Mesenteric fat pad (tissue), 1 donor: Measurements from ENCODE around the gene SLC17A1. TPM values are rescaled to one million over a fixed set of nuclear protein-coding genes. Genes with fewer than 3 reads are reported as not detected.

Experiments used
- DNase-seq: peaks from one replicate; pipeline ENCODE4 v3.0.0-alpha.2; 2020; ENCODE audit warnings: low spot score
- long read RNA-seq: library from polyadenylated mRNA; unstranded; transcript quantifications from one replicate; pipeline ENCODE4 v2.0.0, GENCODE V29; 2020
- total RNA-seq: library from RNA; stranded (reverse); fragmentation: NEBNext Ultra II Directional; extraction: Animal tissue kit (Norgen Biotek cat#: 25700); gene quantifications from one replicate; pipeline ENCODE4 v1.2.1, GENCODE V29; 2021
- donor health status: DM: yes; HTN: yes; CAD: no.

Gene SLC17A1, protein sequence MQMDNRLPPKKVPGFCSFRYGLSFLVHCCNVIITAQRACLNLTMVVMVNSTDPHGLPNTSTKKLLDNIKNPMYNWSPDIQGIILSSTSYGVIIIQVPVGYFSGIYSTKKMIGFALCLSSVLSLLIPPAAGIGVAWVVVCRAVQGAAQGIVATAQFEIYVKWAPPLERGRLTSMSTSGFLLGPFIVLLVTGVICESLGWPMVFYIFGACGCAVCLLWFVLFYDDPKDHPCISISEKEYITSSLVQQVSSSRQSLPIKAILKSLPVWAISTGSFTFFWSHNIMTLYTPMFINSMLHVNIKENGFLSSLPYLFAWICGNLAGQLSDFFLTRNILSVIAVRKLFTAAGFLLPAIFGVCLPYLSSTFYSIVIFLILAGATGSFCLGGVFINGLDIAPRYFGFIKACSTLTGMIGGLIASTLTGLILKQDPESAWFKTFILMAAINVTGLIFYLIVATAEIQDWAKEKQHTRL
- not detected for total RNA-seq
- long read RNA-seq: 0 reads

- no peak for DNase-seq
These were observed at the start of gene SLC17A1 for GRCh38 chr6:25831532-25832306. Gene SLC17A1, minus strand, starts transcription at chr6:25832052. Its CDS starts 1,495 bp downstream, at chr6:25830557.

DNA sequence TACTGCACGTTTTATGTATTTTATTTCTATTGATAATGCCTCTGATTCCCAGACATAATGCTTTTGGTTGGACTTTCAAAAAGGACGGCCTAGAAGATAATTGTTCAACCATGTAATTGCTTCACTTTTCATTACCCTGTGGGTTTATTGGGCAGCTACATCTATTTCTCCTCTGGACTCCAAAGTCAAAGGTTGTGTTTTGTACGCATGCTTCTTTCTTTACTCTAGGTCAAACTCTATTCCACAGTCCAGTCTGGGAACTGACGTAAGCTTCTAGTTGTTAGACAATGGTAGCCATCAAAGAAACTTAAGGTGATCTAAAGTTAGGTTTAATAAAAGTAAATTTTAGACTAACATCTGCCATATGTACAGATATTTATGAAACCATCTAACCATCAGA is 48.7 kb upstream of the SLC17A1 start:
- DNase-seq: no peak

- DNase-seq: no peak
These were observed 47.0 kb upstream of the SLC17A1 start for GRCh38 chr6:25878721-25879322.

GRCh38 chr6:25875926-25876602 is 44.2 kb upstream of the SLC17A1 start:
- no peak for DNase-seq

- DNase-seq: no peak
These were observed 43.7 kb upstream of the SLC17A1 start for GRCh38 chr6:25875563-25875905.

GRCh38 chr6:25874822-25875562 is 43.1 kb upstream of the SLC17A1 start:
- DNase-seq: no peak

GRCh38 chr6:25874118-25874517 is 42.3 kb upstream of the SLC17A1 start, which contains the start of gene SLC17A3:
Gene SLC17A3, minus strand, starts transcription at chr6:25874243. Its CDS starts 5,856 bp downstream, at chr6:25868387.
- no peak for DNase-seq

GRCh38 chr6:25872814-25873213 is 41.0 kb upstream of the SLC17A1 start:
- DNase-seq: no peak

GRCh38 chr6:25869840-25870239 is 38.0 kb upstream of the SLC17A1 start:
- no peak for DNase-seq

DNA sequence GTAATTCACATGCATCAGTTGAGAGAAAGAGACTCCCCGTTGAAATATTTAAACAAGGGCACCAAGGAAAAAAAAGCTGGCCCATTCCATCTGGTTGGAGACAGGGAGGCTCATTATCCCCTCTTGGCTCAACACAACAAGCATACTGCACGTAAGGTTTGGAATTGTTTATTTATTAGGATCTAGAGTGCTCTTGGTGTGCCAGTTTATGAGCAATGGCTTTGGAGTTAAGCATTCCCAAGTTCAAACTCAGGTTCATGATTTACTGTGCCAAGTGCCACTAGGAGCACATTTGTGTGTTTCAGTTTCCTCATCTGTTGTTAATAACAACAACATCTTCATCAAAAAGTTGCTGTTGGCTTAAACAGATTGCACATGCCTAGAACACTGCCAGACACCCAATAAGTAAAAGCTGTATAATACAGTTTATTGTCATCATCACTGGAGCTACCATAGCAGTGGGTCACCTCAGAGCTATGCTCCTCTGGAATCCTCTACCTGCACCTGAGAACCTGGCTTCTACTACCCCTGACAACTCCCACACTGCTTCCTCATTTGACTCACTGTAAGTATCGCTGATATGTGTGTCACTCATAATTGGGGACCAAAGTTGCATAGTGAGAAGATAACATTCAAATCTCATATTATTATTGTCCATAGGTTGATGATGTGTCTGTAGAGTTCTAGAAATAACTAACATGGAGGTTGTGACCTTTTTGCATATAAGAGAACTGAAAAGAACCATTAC is 36.8 kb upstream of the SLC17A1 start:
- no peak for DNase-seq

DNA sequence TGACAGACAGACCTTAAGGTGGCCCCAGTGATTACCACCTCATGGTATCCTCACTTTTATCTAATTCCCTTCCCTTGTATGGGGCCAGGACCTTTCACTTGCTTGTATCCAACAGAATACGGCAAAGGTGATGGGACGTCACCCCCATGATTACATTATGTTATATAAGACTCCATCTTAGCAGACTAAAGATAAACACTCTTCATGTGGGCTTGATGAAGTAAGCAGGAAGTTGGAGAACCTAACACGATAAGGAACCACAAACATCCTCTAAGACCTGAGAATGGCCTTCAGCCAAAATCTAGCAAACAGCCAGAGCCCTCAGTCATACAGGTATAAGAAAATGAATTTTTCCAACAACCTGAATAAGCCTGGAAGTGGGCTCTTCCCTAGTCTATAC is 34.2 kb upstream of the SLC17A1 start:
- DNase-seq: no peak

DNA sequence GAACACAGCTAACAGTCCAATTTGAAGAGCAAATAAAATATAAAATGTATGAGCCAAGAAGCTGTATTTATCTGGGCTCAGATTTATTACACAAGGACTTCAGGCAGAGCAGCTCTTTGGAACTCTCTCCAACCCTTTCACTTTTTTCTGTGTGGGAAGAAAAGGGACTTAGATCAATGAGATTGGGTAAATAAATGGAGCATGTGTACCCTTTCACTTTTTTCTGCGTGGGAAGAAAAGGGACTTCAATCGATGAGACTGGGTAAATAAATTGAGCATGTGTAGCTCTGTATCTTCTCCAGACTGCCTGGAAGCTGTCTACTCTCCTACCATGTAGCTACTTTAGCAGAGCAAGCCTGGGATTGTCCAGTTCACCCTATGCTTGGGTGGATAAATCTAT is 31.5 kb upstream of the SLC17A1 start:
- no peak for DNase-seq

DNA sequence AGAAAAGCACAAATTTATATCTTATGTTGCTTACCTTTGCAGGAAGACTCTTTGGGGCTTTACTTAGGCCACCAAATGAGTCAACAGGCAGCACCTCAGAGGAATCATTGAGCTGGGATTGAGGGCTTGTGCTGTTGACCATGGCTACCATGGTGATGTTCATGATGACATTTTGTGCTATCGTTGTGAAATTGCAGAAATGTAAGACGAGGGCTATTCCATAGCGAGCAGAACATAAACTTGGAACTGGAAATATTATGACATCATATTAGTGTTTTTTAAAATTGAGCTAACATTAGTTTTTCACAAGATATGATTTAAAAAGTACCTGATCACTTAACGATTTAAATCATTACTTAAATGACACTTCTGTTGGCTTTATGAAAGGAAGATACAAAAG is 30.3 kb upstream of the SLC17A1 start:
- no peak for DNase-seq

DNA sequence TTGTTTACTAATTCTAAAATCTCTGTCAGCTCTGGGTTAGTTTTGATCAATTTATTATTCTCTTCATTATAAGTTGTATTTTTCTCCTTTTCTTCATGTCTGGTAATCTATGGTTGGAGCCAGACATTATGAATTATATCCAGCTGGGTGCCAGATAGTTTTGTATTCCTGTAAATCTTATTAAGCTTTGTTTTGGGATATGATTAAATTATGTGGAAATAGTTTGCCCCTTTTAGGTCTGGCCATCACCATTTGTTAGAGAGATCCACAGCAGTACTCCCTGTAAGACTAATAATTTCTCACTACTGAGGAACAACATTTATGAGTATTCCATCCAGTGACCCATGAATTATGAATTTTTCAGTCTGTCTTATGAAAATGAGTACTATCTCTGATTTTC is 20.9 kb upstream of the SLC17A1 start:
- DNase-seq: no peak

DNA sequence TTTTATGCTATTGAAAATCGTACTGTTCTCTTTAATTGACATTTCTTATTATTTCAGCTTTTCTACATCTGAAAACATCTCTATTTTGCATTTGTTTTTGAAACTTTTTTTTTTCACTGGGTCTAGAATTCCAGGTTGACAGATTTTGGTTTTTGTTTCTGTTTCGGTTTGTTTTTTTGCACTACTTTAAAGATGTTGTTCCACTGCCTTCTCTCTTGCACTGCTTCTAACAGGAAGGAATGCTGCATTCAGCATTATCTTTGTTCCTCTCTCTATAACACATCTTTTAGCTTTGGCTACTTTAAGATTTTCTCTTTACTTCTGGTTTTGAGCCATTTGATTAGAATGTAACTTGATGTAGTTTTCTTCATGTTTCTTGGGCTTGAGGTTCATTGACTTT is 20.1 kb upstream of the SLC17A1 start:
- no peak for DNase-seq

DNA sequence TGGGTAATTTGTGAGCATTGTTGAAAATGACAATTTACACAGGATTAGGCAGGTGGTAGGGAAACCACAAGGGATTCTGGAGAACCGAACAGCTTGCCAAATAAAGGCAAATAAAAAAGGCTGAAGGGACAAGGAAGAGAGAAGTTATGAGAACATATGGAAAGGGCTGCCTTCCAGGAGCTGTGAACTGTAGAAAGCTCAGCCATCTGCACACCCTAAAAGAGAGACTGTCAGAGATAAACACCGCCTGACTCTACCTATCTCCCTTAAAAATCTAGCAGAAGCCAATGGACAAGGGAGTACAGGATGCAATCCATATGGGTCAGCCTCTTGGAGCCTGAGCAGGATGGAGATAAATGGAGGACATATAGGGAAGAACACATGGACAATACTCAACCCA is 12.7 kb upstream of the SLC17A1 start:
- DNase-seq: no peak

DNA sequence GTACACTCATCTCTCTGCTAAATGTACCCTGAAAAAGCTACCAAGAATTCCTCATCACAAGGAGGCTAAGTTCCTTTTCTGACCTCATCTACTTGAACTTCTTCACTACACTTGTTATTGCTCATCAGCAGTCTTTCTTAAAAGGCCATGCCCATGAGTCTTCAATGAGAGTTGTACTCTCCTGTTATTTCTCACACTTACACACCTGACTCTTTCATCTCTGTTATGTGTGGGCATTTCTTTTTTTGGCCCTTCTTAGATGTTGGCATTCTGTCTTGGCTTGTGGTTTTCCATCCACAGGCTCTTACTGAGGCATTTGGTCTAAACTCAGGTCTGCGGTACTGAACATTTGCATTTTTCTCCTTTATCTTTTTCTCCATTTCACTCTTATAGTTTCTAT is 10.7 kb upstream of the SLC17A1 start:
- no peak for DNase-seq

DNA sequence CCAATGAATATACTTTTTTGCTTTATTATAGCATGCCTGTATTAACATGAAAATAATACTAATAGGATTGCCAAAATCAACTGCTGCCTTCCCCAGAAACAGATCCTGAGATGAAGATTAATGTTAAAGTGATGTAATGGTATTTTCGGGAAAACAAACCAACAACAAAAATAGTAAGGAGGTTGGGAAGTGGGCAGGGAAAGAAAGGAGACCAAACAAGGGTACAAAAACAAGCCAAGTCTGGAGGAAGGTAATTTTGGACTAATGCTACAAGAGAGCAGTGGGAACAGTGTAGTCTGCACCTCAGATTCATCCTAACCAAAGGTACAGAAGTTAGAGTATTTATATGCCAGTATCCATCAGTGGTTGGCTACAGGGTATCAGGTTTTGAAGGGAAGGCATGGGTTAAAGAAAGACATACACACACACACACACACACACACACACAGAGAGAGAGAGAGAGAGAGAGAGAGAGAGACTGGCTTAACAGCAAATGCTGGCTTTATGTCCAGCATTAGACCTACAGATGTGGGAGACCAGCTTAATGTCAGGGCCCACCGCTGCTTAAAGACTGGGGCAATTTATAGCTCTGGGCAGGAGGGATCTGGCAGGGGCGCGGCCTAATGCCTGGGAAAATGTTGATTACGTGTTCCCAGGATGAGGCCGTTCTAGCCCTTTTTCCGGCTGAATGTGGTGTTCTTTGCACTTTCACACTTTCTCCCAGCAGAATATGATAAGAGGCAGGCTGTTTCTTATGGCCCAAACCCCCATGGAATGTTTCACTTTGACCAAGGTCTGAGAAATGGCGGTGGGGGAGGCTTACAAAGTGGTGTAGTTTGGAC is 3.8 kb upstream of the SLC17A1 start:
- no peak for DNase-seq

- DNase-seq: no peak
These were observed 3.1 kb upstream of the SLC17A1 start for GRCh38 chr6:25834950-25835349.
